Neural progenitor cell (in vitro differentiated cells): Measurements from ENCODE around the gene FBLIM1. TPM values are rescaled to one million over a fixed set of nuclear protein-coding genes. Genes with fewer than 3 reads are reported as not detected.

Source experiments
- DNase-seq: peaks from one replicate; pipeline ENCODE4 v3.0.0-alpha.2; 2016; ENCODE audit warnings: low spot score
- H2AFZ ChIP-seq: fragments of 200-600 bp; sonication (generic); replicated peaks from 2 replicates; pipeline ENCODE4 v1.6.1; 2016; ENCODE audit warnings: antibody characterized with exemption
- H3F3A ChIP-seq: fragments of 200-600 bp; sonication (generic); 2 replicates; pipeline ENCODE4 v1.6.1; 2016; ENCODE audit warnings: antibody characterized with exemption, low read depth
- H3K27ac ChIP-seq: fragments of 200-600 bp; sonication (generic); 2 replicates; pipeline ENCODE4 v1.5.1; 2016; ENCODE audit warnings: mild to moderate bottlenecking
- H3K27me3 ChIP-seq: fragments of 200-600 bp; sonication (generic); 2 replicates; pipeline ENCODE4 v1.6.1; 2016; ENCODE audit warnings: mild to moderate bottlenecking, moderate library complexity
- H3K36me3 ChIP-seq: fragments of 200-600 bp; sonication (generic); 2 replicates; pipeline ENCODE4 v1.5.1; 2016
- H3K4me1 ChIP-seq: fragments of 200-600 bp; sonication (generic); 2 replicates; pipeline ENCODE4 v1.6.1; 2016; ENCODE audit warnings: mixed run types
- H3K4me2 ChIP-seq: fragments of 200-600 bp; sonication (generic); 2 replicates; pipeline ENCODE4 v1.6.1; 2016
- H3K4me3 ChIP-seq: fragments of 200-600 bp; sonication (generic); 2 replicates; pipeline ENCODE4 v1.5.1; 2016
- H3K79me2 ChIP-seq: fragments of 200-600 bp; sonication (generic); 2 replicates; pipeline ENCODE4 v1.6.1; 2016; ENCODE audit warnings: low read depth
- H3K9ac ChIP-seq: fragments of 200-600 bp; sonication (generic); 2 replicates; pipeline ENCODE4 v1.6.1; 2016
- H3K9me3 ChIP-seq: fragments of 200-600 bp; sonication (generic); 2 replicates; pipeline ENCODE4 v1.5.1; 2016; ENCODE audit warnings: low read depth
- H4K20me1 ChIP-seq: fragments of 200-600 bp; sonication (generic); 2 replicates; pipeline ENCODE4 v1.6.1; 2016; ENCODE audit warnings: low read depth
- H3K27ac Mint-ChIP-seq: 3 replicates; pipeline ENCODE4 v1.8.0; 2021; ENCODE audit warnings: mixed read lengths
- H3K27me3 Mint-ChIP-seq: 2 replicates; pipeline ENCODE4 v1.8.0; 2022; ENCODE audit warnings: low read depth, mild to moderate bottlenecking, inconsistent platforms, moderate library complexity, mixed read lengths; ENCODE audit not compliant: insufficient read depth
- H3K36me3 Mint-ChIP-seq: 3 replicates; pipeline ENCODE4 v1.8.0; 2021; ENCODE audit warnings: mixed read lengths
- H3K4me1 Mint-ChIP-seq: 3 replicates; pipeline ENCODE4 v1.8.0; 2021; ENCODE audit warnings: mixed read lengths
- H3K4me3 Mint-ChIP-seq: 3 replicates; pipeline ENCODE4 v1.8.0; 2021; ENCODE audit warnings: mild to moderate bottlenecking, moderate library complexity, mixed read lengths
- H3K9me3 Mint-ChIP-seq: 3 replicates; pipeline ENCODE4 v1.8.0; 2020; ENCODE audit warnings: mixed read lengths
- CTCF ChIP-seq: fragments of 200-600 bp; sonication (generic); IDR thresholded peaks from 2 replicates; pipeline ENCODE4 v1.5.1; 2017; ENCODE audit warnings: antibody characterized with exemption, mild to moderate bottlenecking
- EZH2 ChIP-seq: fragments of 200-600 bp; sonication (generic); IDR thresholded peaks from 2 replicates; pipeline ENCODE4 v1.6.1; 2017; ENCODE audit warnings: antibody characterized with exemption, mild to moderate bottlenecking, moderate library complexity
- EZH2phosphoT487 ChIP-seq: fragments of 200-600 bp; sonication (generic); IDR thresholded peaks from 2 replicates; pipeline ENCODE4 v1.6.1; 2017; ENCODE audit warnings: antibody characterized with exemption
- total RNA-seq: library from RNA; depleted of rRNA; stranded (reverse); fragments of >200 nt; gene quantifications from 2 replicates; pipeline ENCODE4 v1.2.3, GENCODE V29; 2015; ENCODE audit warnings: low replicate concordance

Gene FBLIM1
- total RNA-seq, 1 donor from 2014 or later = 4.7 TPM

GRCh38 chr1:15714406-15715136 is 44.0 kb upstream of the FBLIM1 start:
- Histone ChIP-seq H3K9ac (no peak overlapping the region), H3K4me2 (no peak overlapping the region), H3K9me3 (no peaks in the 10 kb centered on the region), H3K79me2 (peaks cover 33% of the 10 kb centered on the region), H3K4me3 (no peak overlapping the region), H3K4me1 (no peaks in the 10 kb centered on the region), H3K36me3 (no peaks in the 10 kb centered on the region), H3K27ac (no peak overlapping the region), H3F3A (peaks cover 2% of the 10 kb centered on the region), H4K20me1 (peaks cover 8% of the 10 kb centered on the region), H3K27me3 (no peaks in the 10 kb centered on the region), H2AFZ (no peak overlapping the region)
- Mint-ChIP-seq H3K36me3 (peaks cover 11% of the 10 kb centered on the region), H3K9me3 (no peaks in the 10 kb centered on the region), H3K27me3 (peaks cover 6% of the 10 kb centered on the region), H3K27ac (no peak overlapping the region), H3K4me1 (peaks cover 4% of the 10 kb centered on the region), H3K4me3 (no peak overlapping the region)
- no peak for DNase-seq
- TF ChIP-seq EZH2phosphoT487 (no peak), CTCF (no peak), EZH2 (no peak)

GRCh38 chr1:15717418-15718125 is 41.0 kb upstream of the FBLIM1 start:
- no peak overlapping the region for H3K4me2 ChIP-seq
- peaks cover 7% of the 10 kb centered on the region for H3K27me3 Mint-ChIP-seq
- no peak for DNase-seq
- no peak overlapping the region for H3K4me3 ChIP-seq
- peaks cover 4% of the 10 kb centered on the region for H3K4me1 Mint-ChIP-seq
- no peaks in the 10 kb centered on the region for H3K9me3 ChIP-seq
- no peak for TF ChIP-seq CTCF
- TF ChIP-seq EZH2 = no peak
- no peak for TF ChIP-seq EZH2phosphoT487
- peaks cover 22% of the 10 kb centered on the region for H3K79me2 ChIP-seq
- no peaks in the 10 kb centered on the region for H3K36me3 ChIP-seq
- H3K36me3 Mint-ChIP-seq = peaks cover 13% of the 10 kb centered on the region
- no peak overlapping the region for H3K27ac Mint-ChIP-seq
- H3K4me3 Mint-ChIP-seq = no peak overlapping the region
- no peak overlapping the region for H3K27ac ChIP-seq
- H3K9ac ChIP-seq = no peak overlapping the region
- no peaks in the 10 kb centered on the region for H3K4me1 ChIP-seq
- H3K9me3 Mint-ChIP-seq = no peaks in the 10 kb centered on the region
- H3K27me3 ChIP-seq = no peaks in the 10 kb centered on the region
- peaks cover 2% of the 10 kb centered on the region for H3F3A ChIP-seq
- peaks cover 8% of the 10 kb centered on the region for H4K20me1 ChIP-seq
- H2AFZ ChIP-seq = no peak overlapping the region

- H3K27me3 Mint-ChIP-seq = peaks cover 7% of the 10 kb centered on the region
- Histone ChIP-seq H3K4me2 (no peak overlapping the region), H4K20me1 (peaks cover 8% of the 10 kb centered on the region), H2AFZ (no peak overlapping the region), H3F3A (peaks cover 2% of the 10 kb centered on the region), H3K27me3 (no peaks in the 10 kb centered on the region), H3K4me1 (no peaks in the 10 kb centered on the region), H3K9me3 (no peaks in the 10 kb centered on the region), H3K36me3 (no peaks in the 10 kb centered on the region), H3K79me2 (peaks cover 17% of the 10 kb centered on the region), H3K4me3 (no peak overlapping the region), H3K9ac (no peak overlapping the region), H3K27ac (no peak overlapping the region)
- DNase-seq = no peak
- H3K36me3 Mint-ChIP-seq = peaks cover 17% of the 10 kb centered on the region
- H3K27ac Mint-ChIP-seq = no peak overlapping the region
- peaks cover 4% of the 10 kb centered on the region for H3K4me1 Mint-ChIP-seq
- no peaks in the 10 kb centered on the region for H3K9me3 Mint-ChIP-seq
- no peak overlapping the region for H3K4me3 Mint-ChIP-seq
- TF ChIP-seq EZH2phosphoT487 = no peak
- TF ChIP-seq CTCF = no peak
- no peak for TF ChIP-seq EZH2
These were observed 40.4 kb upstream of the FBLIM1 start for GRCh38 chr1:15718199-15718601.
